HepG2 (cell line): Measurements from ENCODE around the gene GRB10. TPM values are rescaled to one million over a fixed set of nuclear protein-coding genes. Genes with fewer than 3 reads are reported as not detected.

Source experiments
- ATAC-seq: fragments of 200-7000 bp; cut with Tn5 transposase; 3 replicates; pipeline ENCODE4 v1.9.1; 2020; ENCODE audit warnings: mild to moderate bottlenecking, moderate library complexity
- BruUV-seq: library from RNA; stranded (reverse); fragments of 400-500 nt; replicated peaks from 2 replicates; lab custom pipeline; 2021; lab: Mats Ljungman, UMichigan
- CTCF ChIA-PET: fragments of 300-600 bp; formaldehyde crosslinking; extraction: SDS; loops from one replicate; lab custom pipeline; 2021; ENCODE audit warnings: low total read pairs, inconsistent platforms, low intra/inter-chr PET ratio; lab: Yijun Ruan, JAX
- POLR2A ChIA-PET: fragments of 350-600 bp; sonication (Branson Sonifier 250); formaldehyde crosslinking; loops from one replicate; lab custom pipeline; 2020; ENCODE audit warnings: antibody characterized with exemption, inconsistent platforms; lab: Yijun Ruan, JAX
- DNase-seq: peaks from one replicate; pipeline ENCODE4 v3.0.0-alpha.2; 2015; ENCODE audit warnings: low spot score
- FAIRE-seq: peaks from 3 replicates; lab custom pipeline; 2011; peaks lifted over from hg19 to GRCh38; lab: Jason Lieb, UNC
- H2AFZ ChIP-seq: one replicate; pipeline ENCODE4 v1.6.1; 2011; ENCODE audit warnings: low read length, inconsistent platforms
- H3K27ac ChIP-seq: fragments of 300-600 bp; 3 replicates; pipeline ENCODE4 v1.8.0; 2011; ENCODE audit warnings: mixed run types, mild to moderate bottlenecking, mixed read lengths, low read length, inconsistent platforms; ENCODE audit not compliant: insufficient read depth; ENCODE audit errors: extremely low read length
- H3K27me3 ChIP-seq, 2 experiments: fragments of 200-600 bp in 1 of 2; 2 replicates in 1 of 2; 3 replicates in 1 of 2; pipeline versions ENCODE4 v1.6.0 to v1.8.0; 2011; ENCODE audit warnings: low read length in 2 of 2, mild to moderate bottlenecking in 2 of 2, moderate library complexity in 2 of 2, inconsistent platforms in 1 of 2; ENCODE audit not compliant: insufficient read depth in 2 of 2, control insufficient read depth in 1 of 2
- H3K36me3 ChIP-seq, 2 experiments: fragments of 200-600 bp in 1 of 2; replicated peaks in 1 of 2; 2 replicates in 1 of 2; 3 replicates in 1 of 2; pipeline versions ENCODE4 v1.5.1 to v1.8.0; 2011; ENCODE audit warnings: low read length in 2 of 2, inconsistent platforms in 1 of 2; ENCODE audit not compliant: insufficient read depth in 2 of 2, control insufficient read depth in 1 of 2
- H3K4me1 ChIP-seq: 2 replicates; pipeline ENCODE4 v1.5.1; 2012; ENCODE audit warnings: low read length, inconsistent platforms; ENCODE audit not compliant: insufficient read depth
- H3K4me2 ChIP-seq: 2 replicates; pipeline ENCODE4 v1.6.0; 2011; ENCODE audit warnings: low read depth, low read length, inconsistent platforms
- H3K4me3 ChIP-seq, 3 experiments: fragments of 200-600 bp in 1 of 3; sonication (generic), shearing (Covaris generic) in 1 of 3; replicated peaks in 1 of 3; 2 replicates each; pipeline ENCODE4 v1.5.1; 2011 to 2016; ENCODE audit warnings: low read length in 3 of 3, inconsistent platforms in 2 of 3, low read depth in 2 of 3, mild to moderate bottlenecking in 2 of 3, control low read depth in 1 of 3, mixed read lengths in 1 of 3; ENCODE audit not compliant: insufficient read depth in 1 of 3
- H3K79me2 ChIP-seq: one replicate; pipeline ENCODE4 v1.6.1; 2011; ENCODE audit warnings: low read length, inconsistent platforms; ENCODE audit not compliant: insufficient read depth
- H3K9ac ChIP-seq: 2 replicates; pipeline ENCODE4 v1.6.0; 2011; ENCODE audit warnings: mild to moderate bottlenecking, low read depth, low read length, inconsistent platforms; ENCODE audit not compliant: insufficient read depth
- H3K9me3 ChIP-seq: 2 replicates; pipeline ENCODE4 v1.5.1; 2012; ENCODE audit warnings: mild to moderate bottlenecking, low read length
- H4K20me1 ChIP-seq: 2 replicates; pipeline ENCODE4 v1.6.0; 2011; ENCODE audit warnings: inconsistent platforms, mild to moderate bottlenecking, low read length, moderate library complexity; ENCODE audit not compliant: insufficient read depth
- HBP1 ChIP-seq: IDR thresholded peaks from 2 replicates; pipeline ENCODE4 v1.6.1; 2016; ENCODE audit warnings: low read depth, control low read depth
- RERE ChIP-seq: IDR thresholded peaks from 2 replicates; pipeline ENCODE4 v1.6.1; 2016; ENCODE audit warnings: low read depth, missing genetic modification reagents, missing compliant biosample characterization
- ZNF207 ChIP-seq: fragments of 450-650 bp; IDR thresholded peaks from 2 replicates; pipeline ENCODE4 v1.6.1; 2016; ENCODE audit warnings: antibody characterized with exemption, borderline replicate concordance
- WGBS: methylation state at CpG from one replicate; pipeline ENCODE4 v1.1.6; 2017; ENCODE audit warnings: low lambda C conversion rate; 5-methylcytosine and 5-hydroxymethylcytosine counted together
- in situ Hi-C: cut with HindIII; loops from 2 replicates; pipeline ENCODE4 v1.10.0; 2017; ENCODE audit warnings: low pct_unique_long_range_greater_than_20kb; ENCODE audit not compliant: extremely low pct_ligation_motif_present
- intact Hi-C: fragments of 100-400 bp; cut with micrococcal nuclease; formaldehyde crosslinking; loops from one replicate; pipeline ENCODE4 v1.10.0; 2022; ENCODE audit not compliant: unreplicated experiment
- polyA plus RNA-seq, 8 experiments: library from polyadenylated mRNA; depleted of rRNA in 3 of 8; stranded (reverse) in 7 of 8; unstranded in 1 of 8; fragments of >200 nt; fragmentation: Illumina TruSeq in 4 of 8; extraction: Trizol in 4 of 8; gene quantifications; 2 replicates each; pipeline versions ENCODE4 v1.2.1 to v1.2.3, GENCODE V29; 2011 to 2016; ENCODE audit warnings: low read depth in 4 of 8, missing spikeins in 1 of 8, mixed read lengths in 1 of 8; ENCODE audit not compliant: insufficient read depth in 1 of 8
- total RNA-seq, 5 experiments: library from RNA; depleted of rRNA; stranded (reverse); fragments of >200 nt; fragmentation: Illumina TruSeq; extraction: Trizol; gene quantifications; 2 replicates each; pipeline ENCODE4 v1.2.3, GENCODE V29; 2016; ENCODE audit warnings: low read depth in 1 of 5

GRB10 gene
- total and polyA plus RNA-seq, 2 of the 13 experiments (the other 11 are each of a cell fraction or from before 2014, with no cell fraction given), result 4.0 to 6.8 TPM

- WGBS, result 69% methylated on average over 2 of the region's 2 CpGs
- ATAC-seq (no peak), DNase-seq (no peak), FAIRE-seq (no peak)
- Histone ChIP-seq H2AFZ (no peak overlapping the region), H3K79me2 (no peaks in the 10 kb centered on the region), H3K4me3 (no peak overlapping the region), H3K4me1 (peaks cover 24% of the 10 kb centered on the region), H4K20me1 (no peaks in the 10 kb centered on the region), H3K36me3 (no peaks in the 10 kb centered on the region), H3K9ac (no peak overlapping the region), H3K9me3 (no peaks in the 10 kb centered on the region), H3K27me3 (no peaks in the 10 kb centered on the region), H3K27ac (no peak overlapping the region), H3K4me2 (no peak overlapping the region)
- in situ Hi-C loops (no loop called here), intact Hi-C loops (no loop called here)
- no TSS peak for BruUV-seq
- CTCF ChIA-PET, result no interaction called here
- POLR2A ChIA-PET, result no interaction called here
- TF ChIP-seq ZNF207 (no peak), RERE (CRISPR knock-in tag) (no peak), HBP1 (CRISPR knock-in tag) (no peak)
Measured at GRCh38 chr7:50762337-50762736, 20.4 kb downstream of the GRB10 start.
